Loucy (cell line): ENCODE measurements around the gene ATN1.
"Not testable (repeated sequence)": the region's sequence is repeated elsewhere in the genome, so short reads cannot be mapped to it uniquely, and the experiment has no call there.

Source experiments
- EZH2phosphoT487 ChIP-seq: fragments of 200-600 bp; IDR thresholded peaks from 2 replicates; pipeline ENCODE4 v1.6.1; 2018; ENCODE audit warnings: antibody characterized with exemption, mild to moderate bottlenecking, moderate library complexity, borderline replicate concordance
- TF ChIP-seq, protein P1 (sequence below): fragments of 200-600 bp; sonication (generic); conservative IDR thresholded peaks from 2 replicates; pipeline ENCODE4 v1.5.1; 2014; ENCODE audit warnings: mild to moderate bottlenecking, antibody characterized with exemption, low read length

GRCh38 chr12:6889775-6890573 lies 37.8 kb upstream of the ATN1 start:
- TF ChIP-seq, protein P1, sequence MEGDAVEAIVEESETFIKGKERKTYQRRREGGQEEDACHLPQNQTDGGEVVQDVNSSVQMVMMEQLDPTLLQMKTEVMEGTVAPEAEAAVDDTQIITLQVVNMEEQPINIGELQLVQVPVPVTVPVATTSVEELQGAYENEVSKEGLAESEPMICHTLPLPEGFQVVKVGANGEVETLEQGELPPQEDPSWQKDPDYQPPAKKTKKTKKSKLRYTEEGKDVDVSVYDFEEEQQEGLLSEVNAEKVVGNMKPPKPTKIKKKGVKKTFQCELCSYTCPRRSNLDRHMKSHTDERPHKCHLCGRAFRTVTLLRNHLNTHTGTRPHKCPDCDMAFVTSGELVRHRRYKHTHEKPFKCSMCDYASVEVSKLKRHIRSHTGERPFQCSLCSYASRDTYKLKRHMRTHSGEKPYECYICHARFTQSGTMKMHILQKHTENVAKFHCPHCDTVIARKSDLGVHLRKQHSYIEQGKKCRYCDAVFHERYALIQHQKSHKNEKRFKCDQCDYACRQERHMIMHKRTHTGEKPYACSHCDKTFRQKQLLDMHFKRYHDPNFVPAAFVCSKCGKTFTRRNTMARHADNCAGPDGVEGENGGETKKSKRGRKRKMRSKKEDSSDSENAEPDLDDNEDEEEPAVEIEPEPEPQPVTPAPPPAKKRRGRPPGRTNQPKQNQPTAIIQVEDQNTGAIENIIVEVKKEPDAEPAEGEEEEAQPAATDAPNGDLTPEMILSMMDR, result not testable (repeated sequence)
- not testable (repeated sequence) for TF ChIP-seq EZH2phosphoT487
